GM19043 (cell line): ENCODE data around the gene ZNF831.

Experiments used
- ATAC-seq: cut with Tn5 transposase; IDR thresholded peaks from one replicate; pipeline ENCODE4 v1.9.1; 2021; ENCODE audit warnings: low read depth; ENCODE audit not compliant: unreplicated experiment

The ZNF831 gene

DNA sequence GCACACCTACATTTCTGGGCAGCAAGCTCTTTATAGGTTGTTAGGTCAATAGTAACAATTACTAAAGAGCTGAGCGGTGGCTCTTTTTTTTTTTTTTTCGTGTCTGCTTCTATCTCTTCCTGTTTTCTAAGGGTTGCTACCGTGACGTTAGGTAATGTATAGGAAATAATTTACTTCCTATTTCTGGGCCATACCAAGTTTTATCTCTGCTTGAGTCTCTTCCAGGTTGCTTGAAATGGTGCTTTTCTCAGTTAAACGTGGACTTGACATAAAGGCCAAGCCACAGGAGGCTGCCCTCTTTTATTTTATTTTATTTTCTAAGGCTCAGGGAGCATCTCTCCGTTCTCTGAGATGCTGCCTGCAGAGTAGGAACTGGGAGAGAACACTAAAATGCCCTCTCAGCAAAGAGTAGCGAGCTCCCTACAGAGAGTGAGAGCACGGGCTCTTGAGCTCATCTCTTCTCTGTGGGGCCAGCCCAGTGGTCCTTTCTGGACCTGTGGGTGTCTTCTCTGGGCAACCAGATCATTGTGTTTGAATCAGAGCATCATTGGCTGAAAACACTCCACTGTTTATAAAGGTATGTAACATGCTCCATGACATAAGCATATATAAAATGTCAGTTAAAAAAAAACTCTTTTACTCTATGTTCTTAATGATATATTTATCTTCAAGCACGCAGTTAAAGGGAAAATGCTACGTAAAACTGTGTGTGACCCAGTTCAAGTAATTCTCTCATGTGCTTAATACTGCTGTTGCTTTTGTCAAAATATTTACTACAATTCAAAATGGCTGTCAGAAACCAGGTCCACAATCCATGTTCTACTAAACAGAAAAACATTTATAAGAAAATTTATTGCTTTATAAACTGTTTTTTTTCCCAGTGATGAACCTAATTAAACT, at the start of gene ZNF831:
ZNF831 (plus strand) TSS at position 191 of the 900 bp plus-strand sequence. CDS start 27,199 bp downstream, outside the sequence.
- ATAC-seq: peak; percentile 62

DNA sequence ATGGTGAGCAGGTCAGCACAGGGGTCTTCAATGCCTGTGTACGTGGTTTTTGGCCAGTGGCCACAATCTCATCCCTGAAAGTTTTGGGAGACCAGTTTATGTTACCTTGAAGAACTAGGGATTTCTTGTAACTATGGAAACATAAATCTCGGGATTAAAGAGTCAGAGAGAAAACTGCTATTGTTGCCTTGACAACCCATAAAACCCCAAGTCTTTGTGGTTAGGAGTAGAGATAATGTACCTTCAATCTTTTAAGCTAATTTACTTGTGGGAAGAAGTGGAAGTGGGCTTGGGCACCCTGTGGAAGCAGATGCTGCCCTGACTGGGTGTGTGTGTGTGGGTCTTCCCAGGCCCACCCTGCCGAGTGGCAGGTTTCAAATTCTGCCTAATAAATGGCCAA, 46.1 kb upstream of the ZNF831 start:
- ATAC-seq: no peak

DNA sequence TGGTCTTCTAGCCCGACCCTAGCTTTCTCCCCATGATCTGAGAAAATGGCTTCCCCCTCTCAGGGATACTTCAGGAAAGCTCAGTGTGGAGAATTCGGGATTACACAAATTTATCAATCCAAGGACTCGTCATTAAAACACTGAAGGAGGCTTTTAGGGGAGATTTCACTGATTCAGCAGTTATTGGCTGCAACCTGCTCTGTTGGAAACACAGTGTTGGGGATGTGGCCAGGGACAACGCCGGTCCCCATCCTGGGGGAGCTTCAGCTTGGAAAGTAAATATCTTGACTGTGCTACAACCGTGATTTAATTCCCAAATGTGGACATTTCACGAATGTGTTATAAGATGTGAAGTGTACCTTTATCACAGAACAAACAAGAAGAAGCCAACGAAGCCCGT, 44.8 kb upstream of the ZNF831 start:
- ATAC-seq: no peak

DNA sequence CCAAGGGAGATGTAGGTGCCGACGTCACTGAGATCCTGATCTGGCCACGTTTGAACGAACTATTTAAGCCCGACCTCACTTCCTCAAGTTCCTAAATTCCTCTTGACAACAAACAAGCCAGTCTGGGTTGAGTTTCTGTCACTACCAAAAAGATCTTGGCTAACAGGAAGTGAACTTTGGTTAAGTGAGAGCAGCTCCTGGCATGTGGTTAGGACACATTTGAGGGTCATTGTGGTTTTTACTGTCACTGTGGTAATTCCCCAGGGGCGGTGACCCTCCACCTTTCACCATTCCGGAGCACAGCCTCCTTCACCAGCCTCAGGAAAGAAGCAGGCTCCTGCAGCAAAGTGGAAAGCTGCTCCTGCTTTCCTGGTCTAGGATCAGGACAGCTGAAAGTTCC, 43.1 kb upstream of the ZNF831 start:
- no peak for ATAC-seq

DNA sequence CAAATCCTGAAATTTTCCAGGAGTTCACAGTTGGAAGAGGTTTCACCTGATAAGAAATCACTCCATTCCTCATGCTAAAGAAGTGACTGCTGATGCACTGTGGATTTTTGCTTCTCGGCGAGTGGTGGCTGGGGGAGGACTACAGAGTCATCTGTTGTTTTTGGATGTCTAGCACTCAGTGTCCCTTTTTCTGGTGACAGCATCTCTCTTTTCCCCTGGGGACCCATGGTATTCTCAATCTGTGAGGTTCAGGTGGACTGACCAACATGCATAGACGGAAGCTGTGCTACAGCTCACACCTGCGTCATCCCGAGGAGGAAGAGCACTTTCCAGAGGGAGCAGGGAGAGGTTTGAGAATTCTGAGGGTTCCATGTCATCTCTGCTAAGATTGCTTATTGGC, 42.7 kb upstream of the ZNF831 start:
- no peak for ATAC-seq

DNA sequence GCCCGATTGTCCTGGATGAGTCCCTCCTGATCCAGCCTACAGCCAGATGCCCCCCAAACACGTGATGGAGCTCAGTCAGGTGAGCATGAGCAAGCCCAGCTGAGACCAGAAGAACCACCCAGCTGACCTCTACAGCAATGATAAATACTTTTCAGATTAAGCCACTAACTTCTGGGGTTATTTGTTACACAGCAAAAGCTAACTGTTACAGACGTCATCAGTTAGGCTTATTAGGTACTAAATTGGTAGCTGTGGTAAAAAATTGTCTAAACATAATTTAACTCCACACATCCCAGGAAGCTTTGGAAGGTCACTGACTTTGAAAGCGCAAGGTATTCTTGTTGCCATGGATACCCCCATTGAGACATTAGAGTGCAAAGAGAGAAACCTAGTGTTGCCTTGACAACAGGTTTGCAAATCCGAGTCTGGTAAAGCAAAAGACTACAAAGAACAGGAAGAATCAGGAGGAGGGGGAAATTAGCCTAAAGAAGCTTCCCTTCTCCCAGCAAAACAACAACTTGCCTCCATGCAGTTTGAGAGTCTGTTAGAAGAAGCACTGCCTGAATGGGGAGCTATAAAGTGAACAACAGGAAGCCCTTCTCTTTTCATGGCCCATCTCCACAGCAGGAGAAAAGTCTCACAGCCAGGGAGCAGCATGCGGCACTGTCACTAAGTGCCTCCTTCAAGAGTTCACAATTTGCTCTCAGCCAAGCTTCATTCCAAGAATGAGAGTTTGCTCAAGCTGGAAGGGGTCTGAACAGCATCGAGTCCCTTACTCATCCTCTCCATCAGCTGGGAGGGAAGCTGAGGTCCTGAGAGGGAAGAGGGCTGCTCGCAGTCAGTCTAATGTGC, 41.7 kb upstream of the ZNF831 start:
- no peak for ATAC-seq

DNA sequence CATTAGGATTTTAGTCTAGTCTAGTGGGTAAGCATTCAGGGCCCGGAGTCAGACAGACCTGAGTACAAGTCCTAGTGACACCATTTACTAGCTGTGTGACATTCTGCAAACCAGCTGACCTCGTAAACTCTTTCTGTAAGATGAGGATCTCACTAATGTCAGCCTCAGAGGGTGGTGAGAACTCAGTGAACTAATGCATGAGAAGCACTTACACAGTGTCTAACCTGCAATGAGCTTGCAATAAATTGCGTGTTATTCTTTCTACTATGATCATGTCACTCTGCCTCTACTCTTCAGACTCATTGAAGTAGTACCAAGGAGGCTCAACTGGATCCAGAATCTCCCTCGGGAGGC, 41.1 kb upstream of the ZNF831 start:
- no peak for ATAC-seq

DNA sequence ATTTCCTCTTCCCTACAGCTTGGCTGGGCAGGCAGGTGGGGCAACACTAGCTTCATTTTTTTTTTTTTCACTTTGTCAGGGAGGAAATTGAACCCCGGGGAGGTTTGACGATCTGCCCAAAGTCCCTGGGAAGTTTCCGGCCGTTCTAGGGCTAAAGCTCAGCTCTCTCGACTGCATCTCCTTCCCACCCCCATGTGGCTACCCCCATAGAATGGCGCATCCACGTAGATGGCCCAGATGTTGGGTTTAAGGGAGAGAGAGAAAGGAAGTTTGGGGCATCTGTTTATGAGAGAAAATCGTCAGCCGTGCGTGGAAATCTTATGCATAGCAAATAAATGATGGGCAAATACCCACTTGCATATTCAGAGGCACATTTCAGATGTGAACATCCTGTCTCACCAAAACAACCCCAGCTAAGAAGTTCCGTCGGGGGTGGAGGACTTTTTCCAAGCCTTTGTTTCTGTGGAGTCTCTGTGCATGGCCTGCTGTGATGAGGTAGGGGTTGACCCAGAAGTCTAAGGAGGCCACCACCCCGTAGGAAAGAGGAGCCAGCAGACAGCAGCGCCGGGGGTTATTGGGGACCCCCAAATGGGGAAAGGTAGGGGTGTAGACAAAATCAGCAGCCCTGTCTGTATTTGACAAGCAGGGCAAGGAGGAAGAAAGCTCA, 40.5 kb upstream of the ZNF831 start:
- no peak for ATAC-seq

DNA sequence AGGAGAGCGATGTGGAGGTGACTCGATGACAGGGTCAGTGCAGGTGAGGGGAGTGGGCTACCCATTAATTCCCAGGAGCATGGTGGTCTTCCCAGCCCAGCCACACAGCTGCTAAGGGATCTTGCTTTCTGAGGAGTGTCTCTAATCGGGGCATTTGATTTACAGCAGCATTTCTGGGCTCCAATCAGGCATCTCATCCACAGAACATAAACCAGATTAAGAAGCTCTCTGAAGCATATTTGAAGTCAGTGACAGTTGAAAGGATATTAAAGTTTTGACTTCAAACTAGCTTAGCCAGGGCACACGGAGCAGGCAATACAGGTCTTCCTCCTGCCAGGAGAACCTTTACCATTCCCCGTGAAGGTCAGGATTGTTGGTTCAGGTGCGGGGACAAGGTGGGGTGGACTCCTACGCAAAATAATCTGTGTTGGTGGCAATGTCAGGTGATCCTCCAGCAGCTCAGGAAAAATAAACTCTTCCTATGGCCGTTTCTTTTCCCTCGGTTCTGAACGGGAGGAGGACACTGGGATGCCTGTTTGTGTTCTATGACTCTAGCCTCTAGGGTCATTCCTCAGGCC, 39.9 kb upstream of the ZNF831 start:
- no peak for ATAC-seq

DNA sequence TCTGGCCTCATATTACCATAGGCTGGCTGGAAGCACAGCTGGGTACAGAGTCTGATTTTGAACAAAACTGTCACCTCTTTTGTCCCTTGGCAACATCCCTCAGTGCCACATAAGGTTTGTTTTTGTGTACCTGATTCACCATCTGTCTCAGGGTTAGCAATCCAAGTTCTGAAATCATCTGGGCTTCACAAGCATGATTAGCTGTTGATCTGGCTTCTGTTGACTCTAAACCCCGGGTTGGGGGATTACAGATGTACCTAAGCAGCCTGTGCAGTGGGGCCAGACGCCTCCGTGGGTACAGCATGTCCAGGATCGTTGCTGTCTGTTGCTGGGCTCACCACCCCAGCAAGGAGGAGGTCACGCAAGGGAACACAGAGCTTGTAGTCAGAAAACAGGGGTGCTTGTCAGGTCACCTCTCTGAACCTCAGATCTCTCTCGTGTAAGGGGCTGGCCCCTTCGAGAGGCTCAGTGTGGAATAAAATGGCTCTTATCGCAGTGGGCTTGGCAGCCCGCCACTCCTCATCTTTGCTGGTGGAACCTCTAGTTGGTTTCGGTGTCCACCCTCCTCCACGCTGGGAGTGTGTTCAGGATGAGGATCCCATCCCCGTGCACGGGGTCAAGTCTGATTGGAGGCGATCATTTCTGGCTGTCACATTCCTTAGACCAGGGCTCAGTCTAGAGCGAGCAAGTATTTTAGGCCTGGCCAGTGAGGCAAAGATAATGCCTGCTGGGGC, 39.2 kb upstream of the ZNF831 start:
- ATAC-seq: no peak

DNA sequence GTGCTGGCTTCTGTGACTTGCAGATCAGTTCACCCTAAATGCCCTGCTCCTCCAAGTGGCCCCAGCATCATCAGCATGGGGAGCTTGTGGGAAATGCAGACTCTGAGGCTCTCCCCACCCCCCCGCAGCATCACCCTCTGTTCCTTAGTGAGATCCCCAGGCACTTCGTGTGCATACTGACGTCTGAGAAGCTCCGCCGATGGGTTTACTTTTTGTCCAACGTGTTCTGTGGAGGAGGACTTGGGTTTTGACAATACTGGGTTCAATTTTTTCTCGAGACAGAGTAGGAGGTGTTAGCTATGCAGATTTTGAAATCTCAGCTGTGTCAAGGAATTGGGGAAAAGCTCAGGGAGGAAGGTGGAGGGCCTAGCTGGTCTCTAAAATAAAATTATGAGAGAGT, 38.3 kb upstream of the ZNF831 start:
- ATAC-seq: no peak

DNA sequence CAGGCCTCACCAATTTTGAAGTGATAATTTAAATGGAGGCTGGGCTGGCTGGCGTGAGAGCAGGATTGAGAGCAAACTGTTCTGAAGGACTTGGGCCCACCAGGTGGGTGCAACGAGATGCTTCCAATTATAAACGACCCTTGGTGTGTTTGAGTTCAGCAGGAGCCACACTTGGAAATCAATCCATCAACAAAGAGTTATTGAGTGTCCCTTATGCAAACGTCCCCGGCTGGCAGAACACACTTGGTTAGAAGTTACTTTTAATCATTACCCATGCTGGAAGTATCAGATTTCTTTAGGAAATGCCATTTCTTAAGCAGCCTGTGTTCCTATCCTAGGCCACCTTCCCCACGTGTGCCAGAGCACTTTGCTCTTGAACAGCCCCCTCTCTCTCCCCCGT, 37.8 kb upstream of the ZNF831 start:
- ATAC-seq: no peak

DNA sequence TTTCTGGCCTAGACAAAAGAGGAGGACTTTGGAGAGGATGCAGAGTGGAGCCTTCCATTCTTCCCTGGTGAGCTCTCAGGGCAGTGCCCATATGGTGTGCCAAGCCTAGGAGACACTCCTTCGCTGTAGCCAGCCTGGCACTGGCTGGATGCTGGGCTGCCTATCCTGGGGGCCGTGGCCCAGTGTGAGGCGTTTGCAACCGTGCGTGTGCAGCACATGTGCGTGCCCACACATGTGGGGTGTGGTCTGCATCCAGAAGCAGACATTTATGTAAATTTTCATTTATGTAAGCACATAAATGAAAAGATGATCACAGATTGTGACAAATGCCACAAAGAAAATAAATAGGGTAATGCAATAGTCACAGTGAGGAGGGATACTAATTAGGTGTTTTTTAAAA, 35.8 kb upstream of the ZNF831 start:
- ATAC-seq: no peak

DNA sequence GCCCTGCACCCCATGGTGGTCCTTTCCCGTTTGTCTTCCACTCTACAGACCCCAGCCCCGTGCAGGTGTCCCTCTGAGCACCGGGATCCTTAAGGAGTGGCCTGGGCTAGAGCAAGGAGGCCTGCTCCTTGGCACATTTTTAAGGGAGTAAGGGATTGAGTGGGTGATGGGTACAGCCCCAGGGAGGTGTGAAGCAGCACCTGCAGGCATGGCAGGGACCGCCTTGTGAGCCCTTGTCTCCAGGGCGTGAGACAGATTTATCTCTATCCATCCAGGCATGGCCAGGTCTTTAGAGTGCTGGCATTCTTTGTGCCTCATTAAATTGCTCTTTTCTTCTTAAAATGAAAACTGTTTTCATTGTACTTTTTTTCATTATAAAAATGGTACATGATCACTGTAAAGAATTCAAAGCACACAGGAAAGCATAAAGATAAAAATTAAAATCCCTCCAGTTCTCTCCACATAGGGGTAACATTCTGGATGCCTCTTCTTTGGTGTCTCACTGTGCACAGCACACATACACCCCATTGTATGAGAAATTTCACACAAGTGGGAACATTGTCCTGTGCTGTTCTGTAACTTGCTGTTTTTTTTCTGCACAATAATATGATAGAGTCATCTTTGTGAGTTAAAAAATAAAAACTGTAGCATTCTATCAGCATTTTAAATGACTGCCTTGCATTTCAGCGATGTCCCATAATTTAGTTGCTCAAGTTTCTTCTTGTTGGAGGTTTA, 31.9 kb upstream of the ZNF831 start:
- ATAC-seq: no peak

DNA sequence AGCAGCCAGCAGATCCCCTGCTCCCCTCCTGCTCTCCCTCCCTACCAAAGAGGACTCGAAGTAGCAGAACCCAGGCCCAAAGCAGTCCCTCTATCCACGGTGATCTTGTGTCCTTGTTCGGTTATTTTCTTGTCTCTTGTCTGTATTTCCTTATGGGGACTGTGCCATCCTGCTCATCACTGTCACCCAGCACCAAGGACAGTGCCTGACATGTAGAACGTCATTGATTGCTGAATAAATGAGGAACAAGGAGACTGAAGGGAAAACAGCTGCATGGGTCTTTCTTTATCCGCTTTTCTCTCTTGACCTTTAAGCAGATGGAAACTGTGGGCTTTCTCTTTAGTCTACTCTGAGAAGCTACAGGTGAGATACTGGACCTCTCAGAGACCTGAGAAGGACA, 29.4 kb upstream of the ZNF831 start:
- ATAC-seq: no peak

DNA sequence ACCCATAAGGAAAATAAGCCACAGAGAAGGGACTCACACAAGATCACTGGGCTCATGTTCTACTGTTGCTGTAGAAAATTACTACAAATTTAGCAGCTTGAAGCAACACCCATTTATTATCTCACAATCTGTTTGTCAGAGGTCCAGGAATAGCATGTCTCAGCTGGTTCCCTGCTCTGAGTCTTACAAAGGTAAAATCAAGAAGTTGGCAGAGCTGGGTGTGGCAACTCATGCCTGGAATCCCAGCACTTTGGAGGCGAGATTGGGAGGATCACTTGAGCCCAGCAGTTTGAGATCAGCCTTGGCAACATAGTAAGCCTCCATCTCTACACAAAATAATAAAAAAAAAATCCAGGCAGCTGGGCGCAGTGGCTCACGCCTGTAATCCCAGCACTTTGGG, 28.5 kb upstream of the ZNF831 start:
- no peak for ATAC-seq

DNA sequence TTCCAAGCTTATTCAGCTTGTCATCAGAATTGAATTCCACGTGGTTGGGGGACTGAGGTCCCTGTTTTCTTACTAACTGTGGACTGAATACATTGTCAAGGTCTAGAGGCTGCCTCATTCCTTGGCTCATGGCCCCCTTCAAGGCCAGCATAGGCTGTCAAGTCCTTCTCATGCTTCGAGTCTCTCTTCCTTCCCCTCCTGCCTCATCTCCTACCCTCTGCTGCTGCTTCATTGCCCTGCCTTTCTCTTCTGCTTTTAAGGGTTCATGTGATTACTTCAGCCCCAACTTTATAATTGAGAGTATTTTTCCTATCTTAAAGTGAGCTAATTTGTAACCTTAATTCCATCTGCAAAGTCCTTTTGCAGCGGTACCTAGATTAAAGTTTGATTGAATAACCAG, 27.6 kb upstream of the ZNF831 start:
- ATAC-seq: no peak

DNA sequence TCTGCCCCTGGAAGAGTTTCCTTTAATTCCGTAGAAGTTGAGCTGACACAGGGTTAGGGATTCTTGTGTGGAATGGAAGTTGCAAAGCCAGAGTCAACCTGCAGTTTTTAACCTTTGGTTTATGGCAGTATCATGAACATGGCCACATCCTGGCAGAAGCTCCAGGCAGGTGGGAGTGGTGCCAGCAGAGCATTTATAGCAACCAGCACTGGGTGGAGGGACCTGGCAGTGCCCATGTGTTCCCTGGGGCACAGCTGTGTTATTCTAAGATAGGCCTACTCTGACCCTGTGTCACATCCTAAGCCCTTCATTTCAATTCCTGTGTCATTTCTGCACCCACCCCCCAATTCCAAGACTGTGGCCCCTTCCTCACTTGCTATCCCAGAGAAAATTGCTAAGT, 26.1 kb upstream of the ZNF831 start:
- no peak for ATAC-seq

DNA sequence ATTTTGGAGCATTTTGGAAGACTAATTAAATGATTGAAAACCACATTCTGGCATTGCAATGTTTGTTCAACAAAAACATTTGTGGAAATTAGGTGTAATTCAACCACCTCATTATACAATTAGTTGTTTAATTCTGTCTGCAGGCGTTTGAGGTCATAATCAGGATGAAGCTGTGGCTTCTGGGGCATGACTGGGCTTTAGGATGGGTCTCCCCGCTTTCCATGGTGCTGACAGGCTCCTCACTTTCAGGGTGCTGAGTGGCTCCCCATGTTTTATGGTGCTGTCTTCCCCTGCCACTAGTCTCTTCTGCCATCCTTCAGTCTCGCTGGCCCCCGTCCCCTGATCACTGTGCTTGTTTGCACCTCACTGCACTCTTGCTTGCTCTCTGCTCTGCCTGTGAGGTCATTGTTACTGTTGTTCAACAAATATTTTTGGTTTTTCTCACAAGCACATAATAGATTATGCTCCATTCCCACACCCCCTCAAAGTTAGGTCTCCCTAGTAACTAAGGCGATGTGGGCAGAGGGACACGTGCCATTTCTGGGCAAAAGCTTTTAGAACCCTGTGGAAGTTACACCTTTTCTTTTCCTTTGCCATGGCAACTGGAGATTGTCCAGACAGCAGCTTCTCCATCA, 25.4 kb upstream of the ZNF831 start:
- no peak for ATAC-seq
